ENCODE data around the gene DNAH17. TPM values are rescaled to one million over a fixed set of nuclear protein-coding genes. Genes with fewer than 3 reads are reported as not detected.

Gene DNAH17
- total RNA-seq, 1 experiment from 2014 or later = 0.11 TPM

DNA sequence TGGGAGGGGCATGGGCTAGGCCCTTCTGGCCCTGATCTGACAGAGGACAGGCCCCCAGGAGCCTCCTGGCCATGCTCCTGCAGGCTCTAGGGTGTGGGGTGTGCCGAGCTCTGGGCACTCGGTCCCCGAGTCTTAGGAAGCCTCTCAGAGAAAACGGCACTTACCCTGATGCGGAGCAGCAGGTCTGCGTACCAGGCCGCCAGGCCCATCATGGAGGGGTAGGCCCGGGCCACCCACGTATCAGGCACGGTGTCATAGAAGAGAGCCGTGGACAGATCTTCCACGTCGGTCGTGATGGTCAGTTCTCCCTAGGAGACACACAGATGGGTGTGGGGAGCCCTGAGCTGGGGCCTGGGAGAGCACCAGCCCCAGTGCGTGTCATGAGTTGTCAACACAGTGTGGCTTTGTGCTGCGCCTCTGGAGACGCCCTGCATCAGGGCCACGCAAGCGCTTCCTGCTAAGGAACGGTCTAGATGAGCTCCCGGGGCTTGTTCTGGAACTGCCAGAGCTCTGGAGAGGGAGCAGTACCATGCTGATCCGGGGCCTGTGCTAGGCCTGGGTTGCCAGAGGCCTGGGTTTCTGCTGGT is 150.8 kb downstream of the DNAH17 start:
- Histone ChIP-seq H3K9me3 (ENCODE audit: low read depth, low read length, poor library complexity, severe bottlenecking) (no peaks in the 10 kb centered on the region), H3K4me3 (ENCODE audit: low read depth, low read length, poor library complexity, severe bottlenecking) (no peak overlapping the region), H3K4me1 (ENCODE audit: insufficient read depth, low read length, poor library complexity, severe bottlenecking) (peaks cover 16% of the 10 kb centered on the region), H3K27ac (ENCODE audit: low read depth, low read length, poor library complexity, severe bottlenecking) (no peak overlapping the region), H3K36me3 (ENCODE audit: insufficient read depth, low read length, poor library complexity, severe bottlenecking) (peaks cover 21% of the 10 kb centered on the region), H3K27me3 (replicated peaks; ENCODE audit: insufficient read depth, low read depth, low read length, poor library complexity) (no peaks in the 10 kb centered on the region)
- BruUV-seq (replicated peaks) = no TSS peak
- TF ChIP-seq EZH2 (IDR thresholded peaks at IDR 0.05; ENCODE audit: borderline replicate concordance, low read depth, low read length, poor library complexity, severe bottlenecking) (no peak), CTCF (conservative IDR thresholded peaks at IDR 0.05; ENCODE audit: low read depth, low read length) (no peak)
- ChIA-PET CTCF (no interaction called here), POLR2A (ENCODE audit: low non-redundant PET) (no interaction called here)
- no peak for DNase-seq (ENCODE audit: low spot score)
- intact Hi-C loops (cut with micrococcal nuclease; ENCODE audit: unreplicated experiment) = no loop called here

DNA sequence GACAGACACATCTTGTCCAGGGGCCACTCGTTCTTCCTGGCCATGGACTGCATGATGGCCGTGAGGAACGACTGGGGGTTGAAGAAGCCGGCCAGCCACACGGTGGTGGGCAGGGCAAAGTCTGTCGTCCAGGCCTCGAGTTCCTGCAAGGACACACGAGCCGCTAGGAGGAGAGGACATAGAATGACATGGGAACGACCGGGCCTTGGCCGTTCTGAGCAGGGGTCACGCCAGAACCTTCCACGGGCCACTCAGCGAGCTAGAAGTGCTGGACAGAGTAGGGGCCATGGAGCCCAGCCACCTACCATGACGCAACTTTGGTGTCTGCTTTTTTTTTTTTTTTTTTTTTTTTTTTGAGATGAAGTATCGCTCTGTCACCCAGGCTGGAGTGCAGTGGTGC is 151.8 kb downstream of the DNAH17 start:
- BruUV-seq (replicated peaks) = no TSS peak
- peaks cover 25% of the 10 kb centered on the region for H3K36me3 ChIP-seq (ENCODE audit: insufficient read depth, low read length, poor library complexity, severe bottlenecking)

DNA sequence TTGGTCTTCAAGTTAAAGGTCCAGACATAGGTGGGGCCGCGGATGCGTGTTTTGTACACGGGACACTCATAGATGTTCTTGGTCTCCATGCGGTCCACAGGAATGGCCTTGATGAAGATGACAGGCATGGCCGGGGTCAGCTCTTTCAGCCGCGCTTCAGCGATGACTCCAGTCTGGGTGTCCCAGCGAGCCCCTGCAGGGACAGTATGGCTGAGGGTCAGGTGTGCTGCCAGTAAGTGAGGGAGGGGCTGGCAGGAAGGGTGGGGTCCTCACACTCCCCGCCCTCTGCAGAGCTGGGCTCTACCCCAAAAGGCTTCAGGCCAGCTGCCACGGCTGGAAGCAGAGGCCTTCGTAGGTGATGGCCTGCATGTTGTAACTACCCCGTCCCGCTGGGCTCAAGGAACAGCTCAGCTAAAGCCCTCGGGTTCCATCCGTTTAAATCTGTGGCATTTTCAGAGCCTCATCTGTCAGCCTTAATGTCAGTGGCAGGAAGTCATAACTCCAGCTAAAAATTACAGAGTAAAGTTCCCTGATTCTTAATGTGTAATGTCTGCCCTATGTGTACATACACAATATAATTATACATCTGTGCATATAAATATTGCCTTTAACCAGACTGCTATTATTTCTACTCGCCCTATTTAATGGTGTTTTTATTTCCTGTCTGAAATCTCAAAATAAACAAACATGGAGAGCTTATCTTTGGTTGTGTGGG is 153.1 kb downstream of the DNAH17 start:
- ChIA-PET CTCF (interaction anchor here (0.6 to 1.0 kb wide), 2 partner anchors 63 to 64 kb away, joined by 4 to 7 read pairs; partner anchors contain the start of gene SOCS3), POLR2A (ENCODE audit: low non-redundant PET) (no interaction called here)
- no peaks in the 10 kb centered on the region for H3K9me3 ChIP-seq (ENCODE audit: low read depth, low read length, poor library complexity, severe bottlenecking)
- peaks cover 16% of the 10 kb centered on the region for H3K4me1 ChIP-seq (ENCODE audit: insufficient read depth, low read length, poor library complexity, severe bottlenecking)
- peak; percentile 54 for DNase-seq (ENCODE audit: low spot score)
- intact Hi-C loops (cut with micrococcal nuclease; ENCODE audit: unreplicated experiment) = loop anchor here (2.0 to 5.0 kb wide), 3 partner anchors 63 to 172 kb away; partner anchors contain the start of gene SOCS3
- no TSS peak for BruUV-seq (replicated peaks)
- no peak overlapping the region for H3K27ac ChIP-seq (ENCODE audit: low read depth, low read length, poor library complexity, severe bottlenecking)
- TF ChIP-seq EZH2 (IDR thresholded peaks at IDR 0.05; ENCODE audit: borderline replicate concordance, low read depth, low read length, poor library complexity, severe bottlenecking) = no peak
- no peak for TF ChIP-seq CTCF (conservative IDR thresholded peaks at IDR 0.05; ENCODE audit: low read depth, low read length)
- H3K27me3 ChIP-seq (replicated peaks; ENCODE audit: insufficient read depth, low read depth, low read length, poor library complexity) = no peaks in the 10 kb centered on the region
- no peak overlapping the region for H3K4me3 ChIP-seq (ENCODE audit: low read depth, low read length, poor library complexity, severe bottlenecking)
- peaks cover 38% of the 10 kb centered on the region for H3K36me3 ChIP-seq (ENCODE audit: insufficient read depth, low read length, poor library complexity, severe bottlenecking)

More for the DNA sequence above, 151.8 kb downstream of the DNAH17 start:
- no peak for TF ChIP-seq EZH2 (IDR thresholded peaks at IDR 0.05; ENCODE audit: borderline replicate concordance, low read depth, low read length, poor library complexity, severe bottlenecking)
- TF ChIP-seq CTCF (conservative IDR thresholded peaks at IDR 0.05; ENCODE audit: low read depth, low read length) = no peak
- Histone ChIP-seq H3K27me3 (replicated peaks; ENCODE audit: insufficient read depth, low read depth, low read length, poor library complexity) (no peaks in the 10 kb centered on the region), H3K9me3 (ENCODE audit: low read depth, low read length, poor library complexity, severe bottlenecking) (no peaks in the 10 kb centered on the region), H3K4me1 (ENCODE audit: insufficient read depth, low read length, poor library complexity, severe bottlenecking) (peaks cover 16% of the 10 kb centered on the region), H3K27ac (ENCODE audit: low read depth, low read length, poor library complexity, severe bottlenecking) (no peak overlapping the region), H3K4me3 (ENCODE audit: low read depth, low read length, poor library complexity, severe bottlenecking) (no peak overlapping the region)
- intact Hi-C loops (cut with micrococcal nuclease; ENCODE audit: unreplicated experiment) = no loop called here
- DNase-seq (ENCODE audit: low spot score) = no peak
- CTCF ChIA-PET = interaction anchor here (0.7 kb wide), 1 partner anchor 14 kb away, joined by 3 read pairs; no protein-coding TSS in a partner anchor
- POLR2A ChIA-PET (ENCODE audit: low non-redundant PET) = no interaction called here
